GM23338 (cell line): ENCODE data around the gene KLK15. TPM values are rescaled to one million over a fixed set of nuclear protein-coding genes. Genes with fewer than 3 reads are reported as not detected.

Experiments
- ATAC-seq: fragments of 200-7000 bp; cut with Tn5 transposase; 3 replicates; pipeline ENCODE4 v1.9.1; 2020
- DNase-seq: peaks from one replicate; pipeline ENCODE4 v3.0.0-alpha.2; 2015; ENCODE audit warnings: low spot score
- H2AFZ ChIP-seq: fragments of 200-600 bp; sonication (generic); 2 replicates; pipeline ENCODE4 v1.8.0; 2016; ENCODE audit warnings: antibody characterized with exemption, mild to moderate bottlenecking, moderate library complexity
- H3F3A ChIP-seq: fragments of 200-600 bp; sonication (generic); replicated peaks from 2 replicates; pipeline ENCODE4 v1.8.0; 2017; ENCODE audit warnings: antibody characterized with exemption, mixed run types, low read depth
- H3K27ac ChIP-seq: fragments of 200-600 bp; sonication (generic); 2 replicates; pipeline ENCODE4 v1.6.1; 2016; ENCODE audit warnings: low read depth
- H3K27me3 ChIP-seq: fragments of 200-600 bp; sonication (generic); 2 replicates; pipeline ENCODE4 v1.8.0; 2016; ENCODE audit warnings: mild to moderate bottlenecking, mixed run types, moderate library complexity; ENCODE audit not compliant: insufficient read depth
- H3K36me3 ChIP-seq: fragments of 200-600 bp; sonication (generic); 2 replicates; pipeline ENCODE4 v1.8.0; 2016; ENCODE audit warnings: mild to moderate bottlenecking; ENCODE audit not compliant: insufficient read depth
- H3K4me1 ChIP-seq: fragments of 200-600 bp; sonication (generic); 2 replicates; pipeline ENCODE4 v1.8.0; 2016; ENCODE audit warnings: mild to moderate bottlenecking, moderate library complexity; ENCODE audit not compliant: insufficient read depth
- H3K4me2 ChIP-seq: fragments of 200-600 bp; sonication (generic); 2 replicates; pipeline ENCODE4 v1.7.1; 2017; ENCODE audit warnings: mixed run types
- H3K4me3 ChIP-seq: fragments of 200-600 bp; sonication (generic); 2 replicates; pipeline ENCODE4 v1.6.1; 2016; ENCODE audit warnings: mixed run types
- H3K79me2 ChIP-seq: fragments of 200-600 bp; sonication (generic); replicated peaks from 2 replicates; pipeline ENCODE4 v1.8.0; 2017; ENCODE audit warnings: mild to moderate bottlenecking; ENCODE audit not compliant: insufficient read depth
- H3K9me2 ChIP-seq: fragments of 200-600 bp; sonication (generic); 2 replicates; pipeline ENCODE4 v1.8.0; 2017; ENCODE audit not compliant: insufficient read depth
- H4K20me1 ChIP-seq: fragments of 200-600 bp; sonication (generic); replicated peaks from 2 replicates; pipeline ENCODE4 v1.8.0; 2017; ENCODE audit warnings: mild to moderate bottlenecking; ENCODE audit not compliant: insufficient read depth
- H3K27ac Mint-ChIP-seq: 2 replicates; pipeline ENCODE4 v1.8.0; 2020; ENCODE audit warnings: inconsistent platforms, mild to moderate bottlenecking, moderate library complexity, mixed read lengths
- H3K27me3 Mint-ChIP-seq: 3 replicates; pipeline ENCODE4 v1.8.0; 2022; ENCODE audit warnings: low read depth, mild to moderate bottlenecking, moderate library complexity, mixed read lengths, inconsistent platforms; ENCODE audit not compliant: insufficient read depth, poor library complexity
- H3K36me3 Mint-ChIP-seq: 3 replicates; pipeline ENCODE4 v1.8.0; 2021; ENCODE audit warnings: low read depth, mild to moderate bottlenecking, inconsistent platforms, moderate library complexity, mixed read lengths
- H3K4me1 Mint-ChIP-seq: 3 replicates; pipeline ENCODE4 v1.8.0; 2020; ENCODE audit warnings: mild to moderate bottlenecking, inconsistent platforms, mixed read lengths
- H3K4me3 Mint-ChIP-seq: 3 replicates; pipeline ENCODE4 v1.8.0; 2021; ENCODE audit warnings: moderate library complexity, mild to moderate bottlenecking, inconsistent platforms, mixed read lengths
- H3K9me3 Mint-ChIP-seq: 3 replicates; pipeline ENCODE4 v1.8.0; 2020; ENCODE audit warnings: moderate library complexity, mild to moderate bottlenecking, inconsistent platforms, mixed read lengths
- CTCF ChIP-seq, 2 experiments: fragments of 200-600 bp in 1 of 2; sonication (generic) in 1 of 2; conservative IDR thresholded peaks; 2 replicates each; pipeline versions ENCODE4 v1.5.1 to v1.6.1; 2016 to 2017; ENCODE audit warnings: antibody characterized with exemption in 2 of 2, low read depth in 2 of 2, mild to moderate bottlenecking in 2 of 2, moderate library complexity in 1 of 2
- JUNB ChIP-seq: IDR thresholded peaks from one replicate; pipeline ENCODE4 v1.6.1; 2016; ENCODE audit warnings: antibody characterized with exemption; ENCODE audit not compliant: unreplicated experiment
- POLR2AphosphoS5 ChIP-seq: IDR thresholded peaks from 2 replicates; pipeline ENCODE4 v1.6.1; 2016; ENCODE audit warnings: antibody characterized with exemption, low read depth
- REST ChIP-seq: IDR thresholded peaks from one replicate; pipeline ENCODE4 v1.6.1; 2018; ENCODE audit warnings: antibody characterized with exemption; ENCODE audit not compliant: unreplicated experiment
- polyA plus RNA-seq: library from polyadenylated mRNA; unstranded; fragments of >200 nt; fragmentation: Nextera tagmentation; extraction: Ambion mirVana; gene quantifications from 2 replicates; pipeline ENCODE4 v1.2.1, GENCODE V29; 2016
- total RNA-seq: library from RNA; depleted of rRNA; stranded (reverse); fragments of >200 nt; shearing (Covaris generic); gene quantifications from 2 replicates; pipeline ENCODE4 v1.2.3, GENCODE V29; 2014

Gene KLK15
- total and polyA plus RNA-seq, 2 experiments from 2014 or later = not detected

GRCh38 chr19:50796634-50797428 lies 36.5 kb downstream of the KLK15 start (continued):
- TF ChIP-seq REST = no peak
- TF ChIP-seq JUNB = no peak

GRCh38 chr19:50796128-50796633 lies 37.2 kb downstream of the KLK15 start:
- no peak overlapping the region for H3K4me2 ChIP-seq
- Mint-ChIP-seq H3K27ac (peak overlapping the region; percentile 79; the same call in 1 of the 2 replicates), H3K4me3 (no peak overlapping the region), H3K9me3 (peaks cover under 1% of the 10 kb centered on the region), H3K36me3 (peaks cover 52% of the 10 kb centered on the region), H3K27me3 (peaks cover 31% of the 10 kb centered on the region), H3K4me1 (peaks cover 14% of the 10 kb centered on the region)
- no peaks in the 10 kb centered on the region for H3K9me2 ChIP-seq
- peak; percentile 52 for DNase-seq
- peaks cover 54% of the 10 kb centered on the region for H4K20me1 ChIP-seq
- peak overlapping the region; percentile 90 for H3K27ac ChIP-seq
- no peak overlapping the region for H3K4me3 ChIP-seq
- no peaks in the 10 kb centered on the region for H3K27me3 ChIP-seq
- no peak overlapping the region for H2AFZ ChIP-seq
- peak; percentile 21 for ATAC-seq
- no peak for TF ChIP-seq JUNB
- TF ChIP-seq POLR2AphosphoS5 = peak; percentile 45; the same call in 1 of the 2 replicates
- TF ChIP-seq CTCF (conservative IDR thresholded peaks at IDR 0.05; ENCODE audit: low read depth in 2 of 2) = peak; percentile 30 to 47; a peak in 3 of 4 replicates
- H3K79me2 ChIP-seq = peaks cover 19% of the 10 kb centered on the region
- H3K36me3 ChIP-seq = peaks cover 14% of the 10 kb centered on the region
- H3K4me1 ChIP-seq = peaks cover 9% of the 10 kb centered on the region
- H3F3A ChIP-seq = peaks cover 52% of the 10 kb centered on the region

GRCh38 chr19:50795664-50796073 lies 37.7 kb downstream of the KLK15 start:
- peaks cover 47% of the 10 kb centered on the region for H3K36me3 Mint-ChIP-seq
- peaks cover 34% of the 10 kb centered on the region for H3K27me3 Mint-ChIP-seq
- peak overlapping the region; percentile 79; the same call in 1 of the 2 replicates for H3K27ac Mint-ChIP-seq
- peaks cover 47% of the 10 kb centered on the region for H3F3A ChIP-seq
- peaks cover 49% of the 10 kb centered on the region for H4K20me1 ChIP-seq
- H3K4me1 ChIP-seq = peaks cover 9% of the 10 kb centered on the region
- no peak overlapping the region for H2AFZ ChIP-seq
- peaks cover 10% of the 10 kb centered on the region for H3K36me3 ChIP-seq
- H3K79me2 ChIP-seq = peaks cover 14% of the 10 kb centered on the region
- H3K4me2 ChIP-seq = no peak overlapping the region
- peak overlapping the region; percentile 90 for H3K27ac ChIP-seq
- no peaks in the 10 kb centered on the region for H3K27me3 ChIP-seq
- peaks cover 9% of the 10 kb centered on the region; the same call in 2 of the 3 replicates for H3K4me1 Mint-ChIP-seq
- H3K9me3 Mint-ChIP-seq = peaks cover 6% of the 10 kb centered on the region
- H3K4me3 ChIP-seq = no peak overlapping the region
- DNase-seq (no peak), ATAC-seq (no peak)
- peak; percentile 48 for TF ChIP-seq POLR2AphosphoS5
- no peak for TF ChIP-seq JUNB
- no peak for TF ChIP-seq CTCF (conservative IDR thresholded peaks at IDR 0.05; ENCODE audit: low read depth in 2 of 2)
- H3K9me2 ChIP-seq = no peaks in the 10 kb centered on the region
- no peak overlapping the region for H3K4me3 Mint-ChIP-seq
